Kidney (tissue), 14 donors: ENCODE results near the gene VENTX. TPM values are rescaled to one million over a fixed set of nuclear protein-coding genes. Genes with fewer than 3 reads are reported as not detected.
A peak's percentile ranks its signal among the peaks of the same experiment; 100 is the strongest.
"Not testable (repeated sequence)": the region's sequence is repeated elsewhere in the genome, so short reads cannot be mapped to it uniquely, and the experiment has no call there.

Experiments used
- DNase-seq, 5 donors: peaks; one replicate each; pipeline ENCODE4 v3.0.0-alpha.2; 2013 to 2020
- FAIRE-seq: peaks from 2 replicates; lab custom pipeline; 2012; peaks lifted over from hg19 to GRCh38; lab: Jason Lieb, UNC
- H3K27ac ChIP-seq, 2 donors: one replicate each; pipeline ENCODE4 v1.7.0; 2013; ENCODE audit warnings: low read depth in 2 of 2, low read length in 2 of 2, inconsistent platforms in 1 of 2
- H3K27me3 ChIP-seq: one replicate; pipeline ENCODE4 v1.7.1; 2013; ENCODE audit warnings: low read length, inconsistent platforms; ENCODE audit not compliant: control insufficient read depth, insufficient read depth
- H3K36me3 ChIP-seq, 3 donors: one replicate each; pipeline versions ENCODE4 v1.7.0 to v1.7.1; 2013; ENCODE audit warnings: low read length in 3 of 3, control low read depth in 1 of 3, inconsistent platforms in 1 of 3; ENCODE audit not compliant: insufficient read depth in 3 of 3, control insufficient read depth in 2 of 3
- H3K4me1 ChIP-seq, 3 donors: one replicate each; pipeline versions ENCODE4 v1.7.0 to v1.7.1; 2013; ENCODE audit warnings: low read length in 3 of 3, inconsistent platforms in 1 of 3, low read depth in 1 of 3; ENCODE audit not compliant: control insufficient read depth in 2 of 3, insufficient read depth in 2 of 3
- H3K4me3 ChIP-seq, 3 donors: one replicate each; pipeline versions ENCODE4 v1.7.0 to v1.8.1; 2013; ENCODE audit warnings: low read length in 3 of 3, control low read depth in 1 of 3, inconsistent platforms in 1 of 3
- H3K9ac ChIP-seq, 3 donors: one replicate each; pipeline versions ENCODE4 v1.7.0 to v1.7.1; 2013; ENCODE audit warnings: low read length in 3 of 3, control low read depth in 1 of 3, inconsistent platforms in 1 of 3
- H3K9me3 ChIP-seq, 3 donors: one replicate each; pipeline versions ENCODE4 v1.7.0 to v1.7.1; 2013; ENCODE audit warnings: low read length in 3 of 3, control low read depth in 1 of 3, inconsistent platforms in 1 of 3; ENCODE audit not compliant: control insufficient read depth in 2 of 3, insufficient read depth in 1 of 3
- intact Hi-C: fragments of 100-400 bp; cut with DNase I; formaldehyde crosslinking; loops from one replicate; pipeline ENCODE4 v1.11.1; 2022
- polyA plus RNA-seq: library from polyadenylated mRNA; stranded (reverse); fragments of 350-450 nt; fragmentation: Illumina TruSeq; extraction: RNeasy Lipid Tissue Mini Kit (QIAGEN cat#74804); gene quantifications from one replicate; pipeline ENCODE4 v1.2.3, GENCODE V29; 2014; ENCODE audit warnings: low read depth, low replicate concordance; ENCODE audit not compliant: insufficient read depth
- total RNA-seq: library from RNA; stranded (reverse); fragmentation: NEBNext Ultra II Directional; extraction: Animal tissue kit (Norgen Biotek cat#: 25700); gene quantifications from one replicate; pipeline ENCODE4 v1.2.1, GENCODE V29; 2021
- TF ChIP-seq, protein P1 (sequence below): IDR thresholded peaks from 3 replicates; pipeline ENCODE4 v1.5.1; 2012; ENCODE audit warnings: mild to moderate bottlenecking, moderate library complexity, borderline replicate concordance; ENCODE audit not compliant: insufficient read depth; ENCODE audit errors: extremely low read depth
- donor health status: control.
- donor health status: control.
- donor health status: control.
- donor health status: control.
- donor health status: control.
- donor health status: DM: yes; HTN: yes; CAD: no.
- donor health status: Normal renal cell carcinoma (clear cell type).

VENTX gene
- total and polyA plus RNA-seq, 2 donors from 2014 or later: 0.39 to 3.3 TPM

GRCh38 chr10:133262696-133263095 is 25.0 kb downstream of the VENTX start:
- no peaks in the 10 kb centered on the region for H3K36me3 ChIP-seq
- no peak overlapping the region for H3K9ac ChIP-seq
- H3K27me3 ChIP-seq: no peaks in the 10 kb centered on the region
- no peak overlapping the region for H3K4me3 ChIP-seq
- H3K27ac ChIP-seq: no peak overlapping the region
- intact Hi-C loops: no loop called here
- FAIRE-seq: no peak
- DNase-seq: peak in 1 of 5 donors; percentile 79
- no peaks in the 10 kb centered on the region for H3K9me3 ChIP-seq
- TF ChIP-seq, protein P1, sequence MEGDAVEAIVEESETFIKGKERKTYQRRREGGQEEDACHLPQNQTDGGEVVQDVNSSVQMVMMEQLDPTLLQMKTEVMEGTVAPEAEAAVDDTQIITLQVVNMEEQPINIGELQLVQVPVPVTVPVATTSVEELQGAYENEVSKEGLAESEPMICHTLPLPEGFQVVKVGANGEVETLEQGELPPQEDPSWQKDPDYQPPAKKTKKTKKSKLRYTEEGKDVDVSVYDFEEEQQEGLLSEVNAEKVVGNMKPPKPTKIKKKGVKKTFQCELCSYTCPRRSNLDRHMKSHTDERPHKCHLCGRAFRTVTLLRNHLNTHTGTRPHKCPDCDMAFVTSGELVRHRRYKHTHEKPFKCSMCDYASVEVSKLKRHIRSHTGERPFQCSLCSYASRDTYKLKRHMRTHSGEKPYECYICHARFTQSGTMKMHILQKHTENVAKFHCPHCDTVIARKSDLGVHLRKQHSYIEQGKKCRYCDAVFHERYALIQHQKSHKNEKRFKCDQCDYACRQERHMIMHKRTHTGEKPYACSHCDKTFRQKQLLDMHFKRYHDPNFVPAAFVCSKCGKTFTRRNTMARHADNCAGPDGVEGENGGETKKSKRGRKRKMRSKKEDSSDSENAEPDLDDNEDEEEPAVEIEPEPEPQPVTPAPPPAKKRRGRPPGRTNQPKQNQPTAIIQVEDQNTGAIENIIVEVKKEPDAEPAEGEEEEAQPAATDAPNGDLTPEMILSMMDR: no peak
- H3K4me1 ChIP-seq: peaks cover 0 to 12% (median 0%) of the 10 kb centered on the region in 3 donors

DNA sequence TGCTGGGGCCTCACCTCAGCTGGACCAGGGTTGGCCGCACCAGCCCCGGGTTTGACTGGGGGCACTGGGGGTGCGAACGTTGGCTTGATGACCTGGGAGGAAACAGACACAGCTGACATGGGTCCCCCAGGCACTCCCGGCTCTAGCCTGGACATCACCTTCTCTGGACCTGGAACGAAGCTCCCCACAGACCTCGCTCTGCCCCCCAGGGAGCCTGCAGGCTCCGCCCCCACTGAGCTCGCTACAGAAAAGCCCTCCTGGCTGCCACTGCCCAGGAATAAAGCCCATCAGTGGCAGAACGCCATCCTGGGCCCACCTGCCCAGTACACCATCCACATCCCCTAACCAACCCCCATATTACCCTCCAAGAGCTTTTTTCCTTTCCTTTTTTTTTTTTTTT is 26.0 kb downstream of the VENTX start:
- no peak overlapping the region for H3K4me3 ChIP-seq
- DNase-seq (no peak), FAIRE-seq (no peak)
- no peaks in the 10 kb centered on the region for H3K9me3 ChIP-seq
- intact Hi-C loops: no loop called here
- H3K4me1 ChIP-seq: peaks cover 0 to 9% (median 0%) of the 10 kb centered on the region in 3 donors
- no peaks in the 10 kb centered on the region for H3K36me3 ChIP-seq
- H3K9ac ChIP-seq: no peak overlapping the region
- H3K27me3 ChIP-seq: no peaks in the 10 kb centered on the region
- H3K27ac ChIP-seq: no peak overlapping the region
- TF ChIP-seq, protein P1: no peak

DNA sequence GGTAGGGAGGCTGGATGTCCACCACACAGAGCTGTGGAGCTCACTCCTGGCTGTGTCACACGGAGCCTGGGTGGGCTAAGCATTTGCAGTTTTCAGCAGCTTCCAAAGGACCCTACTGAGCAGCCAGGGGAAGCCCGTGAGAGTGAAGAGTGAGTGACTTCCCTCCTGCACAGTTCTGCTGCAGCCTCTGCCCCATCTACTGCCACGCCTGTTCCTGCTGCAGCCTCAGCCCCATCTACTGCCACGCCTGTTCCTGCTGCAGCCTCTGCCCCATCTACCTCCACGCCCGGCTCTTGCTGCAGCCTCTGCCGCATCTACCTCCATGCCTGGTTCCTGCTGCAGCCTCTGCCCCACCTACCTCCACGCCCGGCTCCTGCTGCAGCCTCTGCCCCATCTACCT is 26.8 kb downstream of the VENTX start:
- Histone ChIP-seq H3K27ac (no peak overlapping the region), H3K4me3 (no peak overlapping the region), H3K9me3 (no peaks in the 10 kb centered on the region), H3K36me3 (no peaks in the 10 kb centered on the region), H3K27me3 (no peaks in the 10 kb centered on the region), H3K9ac (no peak overlapping the region), H3K4me1 (peaks cover 0 to 9% (median 0%) of the 10 kb centered on the region in 3 donors)
- TF ChIP-seq, protein P1: no peak
- DNase-seq (no peak), FAIRE-seq (no peak)
- intact Hi-C loops: no loop called here

DNA sequence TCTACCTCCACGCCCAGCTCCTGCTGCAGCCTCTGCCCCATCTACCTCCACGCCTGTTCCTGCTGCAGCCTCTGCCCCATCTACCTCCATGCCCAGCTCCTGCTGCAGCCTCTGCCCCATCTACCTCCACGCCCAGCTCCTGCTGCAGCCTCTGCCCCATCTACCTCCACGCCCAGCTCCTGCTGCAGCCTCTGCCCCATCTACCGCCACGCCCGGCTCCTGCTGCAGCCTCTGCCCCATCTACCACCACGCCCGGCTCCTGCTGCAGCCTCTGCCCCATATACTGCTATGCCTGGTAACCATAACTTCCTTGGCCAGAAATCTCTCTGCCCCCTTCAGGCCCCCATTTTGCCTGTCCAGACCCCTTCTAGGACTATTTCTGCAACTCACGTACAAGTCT is 27.4 kb downstream of the VENTX start:
- DNase-seq, intact Hi-C loops, H3K4me1 ChIP-seq, H3K9me3 ChIP-seq, H3K36me3 ChIP-seq, H3K4me3 ChIP-seq, H3K9ac ChIP-seq, H3K27ac ChIP-seq, FAIRE-seq, H3K27me3 ChIP-seq: not testable (repeated sequence)
